K562 (cell line): ENCODE results near the gene DISP1.

Experiments
- CHCHD3 ChIP-seq: fragments of 250-450 bp; sonication (Bioruptor Pico); IDR thresholded peaks from 2 replicates; pipeline ENCODE4 v2.1.2; 2022; ENCODE audit warnings: mild to moderate bottlenecking
- CTCF ChIP-seq, 3 experiments: IDR thresholded peaks in 2 of 3; conservative IDR thresholded peaks in 1 of 3; 2 replicates each; pipeline ENCODE4 v1.5.1; 2011 to 2012; ENCODE audit warnings: low read length in 3 of 3, mild to moderate bottlenecking in 3 of 3, control low read depth in 2 of 3, improper control_type of control experiment in 1 of 3, inconsistent platforms in 1 of 3, low read depth in 1 of 3, mixed read lengths in 1 of 3, moderate library complexity in 1 of 3; ENCODE audit not compliant: insufficient read depth in 2 of 3
- ETS1 ChIP-seq: conservative IDR thresholded peaks from 2 replicates; pipeline ENCODE4 v1.6.1; 2011; ENCODE audit warnings: low read depth, mild to moderate bottlenecking, low read length; ENCODE audit not compliant: control insufficient read depth
- EWSR1 ChIP-seq: fragments of 450-650 bp; IDR thresholded peaks from 2 replicates; pipeline ENCODE4 v1.6.1; 2018; ENCODE audit warnings: borderline replicate concordance, mild to moderate bottlenecking, low read depth, moderate library complexity; ENCODE audit not compliant: partially characterized antibody
- FOXJ3 ChIP-seq: sonication (generic); formaldehyde crosslinking; IDR thresholded peaks from 2 replicates; pipeline ENCODE4 v1.4.0; 2020; ENCODE audit warnings: mild to moderate bottlenecking, missing genetic modification reagents
- FOXP1 ChIP-seq: sonication (generic); formaldehyde crosslinking; IDR thresholded peaks from 2 replicates; pipeline ENCODE4 v1.8.0; 2022; ENCODE audit warnings: mild to moderate bottlenecking, missing genetic modification reagents
- ILK ChIP-seq: fragments of 450-650 bp; IDR thresholded peaks from 2 replicates; pipeline ENCODE4 v1.6.1; 2016; ENCODE audit warnings: missing genetic modification characterization, low read depth, mild to moderate bottlenecking, missing compliant biosample characterization, moderate library complexity, borderline replicate concordance
- RBBP5 ChIP-seq: fragments of 200-600 bp; sonication (generic); IDR thresholded peaks from 2 replicates; pipeline ENCODE4 v1.6.1; 2012; ENCODE audit warnings: borderline replicate concordance, mild to moderate bottlenecking, low read length, control low read depth, inconsistent platforms; ENCODE audit not compliant: insufficient read depth, poor library complexity, severe bottlenecking
- SFPQ ChIP-seq: fragments of 200-400 bp; formaldehyde crosslinking; IDR thresholded peaks from 2 replicates; pipeline ENCODE4 v1.6.1; 2017; ENCODE audit warnings: mild to moderate bottlenecking, low read depth, low read length, moderate library complexity
- TAF7 ChIP-seq: fragments of 450-650 bp; IDR thresholded peaks from 2 replicates; pipeline ENCODE4 v1.6.1; 2016; ENCODE audit warnings: missing genetic modification characterization, missing compliant biosample characterization
- ZBTB33 ChIP-seq: sonication (generic); formaldehyde crosslinking; IDR thresholded peaks from 2 replicates; pipeline ENCODE4 v1.8.1; 2023; ENCODE audit warnings: mild to moderate bottlenecking, missing genetic modification reagents
- ZKSCAN1 ChIP-seq: fragments of 150-350 bp; IDR thresholded peaks from 2 replicates; pipeline ENCODE4 v1.6.1; 2016; ENCODE audit warnings: low read depth, low read length
- ZNF124 ChIP-seq: sonication (generic); formaldehyde crosslinking; IDR thresholded peaks from 2 replicates; pipeline ENCODE4 v1.8.1; 2022; ENCODE audit warnings: missing genetic modification reagents
- ZNF318 ChIP-seq, 2 experiments: fragments of 450-650 bp; IDR thresholded peaks; 2 replicates each; pipeline ENCODE4 v1.6.1; 2016; ENCODE audit warnings: mild to moderate bottlenecking in 2 of 2, borderline replicate concordance in 1 of 2, low read depth in 1 of 2, moderate library complexity in 1 of 2

GRCh38 chr1:222820171-222820712 is 5.4 kb downstream of the DISP1 start:
- TF ChIP-seq SFPQ (no peak), ETS1 (no peak), CHCHD3 (CRISPR knock-in tag) (no peak), ILK (no peak), CTCF (IDR thresholded peaks at IDR 0.05 in 2 of 3, conservative IDR thresholded peaks at IDR 0.05 in 1 of 3; ENCODE audit: insufficient read depth in 2 of 3, low read depth in 1 of 3, low read length in 3 of 3) (no peak), FOXP1 (CRISPR knock-in tag) (no peak), ZNF318 (IDR thresholded peaks at IDR 0.05; ENCODE audit: borderline replicate concordance in 1 of 2, low read depth in 1 of 2) (no peak), EWSR1 (no peak), FOXJ3 (CRISPR knock-in tag) (no peak), ZNF124 (no peak), ZBTB33 (CRISPR knock-in tag) (no peak), TAF7 (tag) (no peak), ZKSCAN1 (no peak), RBBP5 (no peak)
